ENCODE results near the gene GPHN.

The GPHN gene

GRCh38 chr14:67068251-67068650 is 560.3 kb downstream of the GPHN start:
- DNase-seq, result no peak

DNA sequence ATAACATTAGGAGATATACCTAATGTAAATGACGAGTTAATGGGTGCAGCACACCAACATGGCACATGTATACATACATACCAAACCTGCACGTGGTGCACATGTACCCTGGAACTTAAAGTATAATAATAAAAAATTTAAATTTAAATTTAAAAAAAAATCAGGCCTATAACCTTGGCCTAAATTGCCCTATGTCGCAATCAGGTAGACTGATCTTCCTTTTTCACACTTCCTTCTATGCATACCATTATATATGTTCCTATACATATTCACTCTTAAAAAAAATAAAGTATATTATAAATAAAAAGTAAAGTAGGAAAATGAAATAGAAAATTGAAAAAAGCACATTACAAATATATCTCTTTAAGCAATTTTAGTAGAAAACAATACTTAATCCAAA is 563.6 kb downstream of the GPHN start:
- DNase-seq, result no peak

DNA sequence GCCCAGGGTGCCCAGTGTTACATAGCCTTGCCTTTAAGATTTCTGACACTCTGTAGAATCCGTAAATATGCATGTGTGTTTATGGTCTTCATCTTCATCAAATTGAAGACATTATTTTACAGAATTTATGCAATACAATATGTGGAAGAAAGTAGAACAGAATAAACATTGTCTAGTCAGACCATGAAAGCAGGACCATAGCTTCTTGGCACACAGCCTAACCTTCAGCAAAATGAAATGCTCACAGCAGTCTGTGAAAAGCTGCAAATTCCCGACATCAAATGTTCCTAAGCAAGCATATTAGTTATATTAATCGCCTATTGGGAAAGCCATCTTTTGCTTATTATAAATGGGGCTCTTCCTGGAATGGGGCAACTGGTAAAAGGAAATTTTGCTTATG is 570.0 kb downstream of the GPHN start:
- no peak for DNase-seq

DNA sequence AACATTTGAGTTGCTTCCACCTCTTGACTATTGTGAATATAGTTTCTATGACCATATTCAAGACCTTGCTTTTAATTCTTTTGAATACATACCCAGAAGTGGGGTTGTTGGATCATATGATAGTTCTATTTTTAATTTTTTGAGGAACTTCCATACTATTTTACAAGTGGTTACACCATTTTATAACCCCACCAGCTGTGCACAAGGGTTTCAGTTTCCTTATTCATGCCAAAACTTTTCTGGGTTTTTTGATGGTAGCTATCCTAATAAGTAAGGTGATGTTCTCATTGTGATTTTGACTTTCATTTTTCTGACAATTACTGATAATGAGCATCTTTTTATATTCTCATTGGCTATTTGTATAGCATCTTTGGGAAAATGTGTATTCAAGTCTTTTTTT is 571.9 kb downstream of the GPHN start:
- DNase-seq, result no peak

GRCh38 chr14:67108230-67108629 is 600.3 kb downstream of the GPHN start:
- DNase-seq, result no peak

DNA sequence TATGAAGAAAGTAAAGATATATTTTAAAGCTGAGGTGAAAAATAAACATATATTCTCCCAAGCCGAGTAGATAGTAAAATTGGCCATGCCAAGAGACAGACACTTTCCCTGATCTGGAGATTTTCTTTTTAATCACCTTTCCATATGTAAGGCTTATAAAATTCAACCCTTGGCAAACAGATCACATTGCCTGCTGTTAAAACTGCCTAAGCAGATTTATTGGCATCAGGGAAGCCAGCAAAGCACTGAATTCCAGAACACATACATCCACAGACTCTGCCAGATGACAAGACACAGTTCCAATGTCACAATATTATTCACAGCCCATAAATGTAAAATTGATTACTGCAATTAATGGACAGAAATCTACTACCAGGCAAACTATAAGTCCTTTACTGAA is 603.1 kb downstream of the GPHN start:
- DNase-seq, result no peak

DNA sequence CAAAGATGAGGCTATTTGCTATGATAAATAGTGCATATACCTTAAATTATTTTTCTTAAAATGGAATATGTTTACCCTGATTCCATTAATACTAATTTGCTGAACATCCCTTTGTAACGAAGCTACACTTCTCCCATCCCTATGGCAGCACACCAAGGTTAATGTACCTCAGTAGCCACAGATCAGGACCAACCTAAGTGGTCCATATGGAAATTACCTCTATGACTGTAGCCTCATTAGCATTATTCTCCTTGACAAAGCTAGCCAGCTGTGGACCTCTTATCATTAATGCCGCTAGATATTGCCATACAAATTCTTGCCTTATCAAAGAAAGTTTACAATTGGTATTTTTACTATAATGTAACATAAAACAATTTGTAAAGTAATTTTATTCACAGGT is 604.4 kb downstream of the GPHN start:
- no peak for DNase-seq

GRCh38 chr14:67127174-67127573 is 619.2 kb downstream of the GPHN start:
- DNase-seq, result no peak

GRCh38 chr14:67129768-67130167 is 621.8 kb downstream of the GPHN start:
- no peak for DNase-seq

GRCh38 chr14:67131691-67132090 is 623.7 kb downstream of the GPHN start:
- DNase-seq, result no peak

DNA sequence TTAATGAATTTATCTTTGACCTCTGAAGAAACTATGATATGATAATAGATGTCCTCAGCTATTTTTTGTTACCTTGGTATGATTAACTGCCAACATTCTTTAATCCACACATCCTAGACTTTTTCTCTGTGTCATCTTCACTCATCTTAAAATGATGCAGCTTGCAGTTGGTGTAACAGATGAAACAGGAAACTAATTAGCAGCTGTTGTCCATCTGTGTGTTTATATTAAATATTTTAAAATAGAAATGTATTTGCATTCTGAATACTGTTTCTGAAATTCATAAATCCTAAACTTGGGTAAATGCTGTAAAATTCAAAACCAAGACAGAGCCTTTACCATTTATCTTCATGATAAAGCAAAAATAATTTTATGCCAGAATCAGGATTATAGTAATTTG is 625.2 kb downstream of the GPHN start:
- DNase-seq, result no peak

- no peak for DNase-seq
Measured at GRCh38 chr14:67133595-67134441, 625.9 kb downstream of the GPHN start.

- no peak for DNase-seq
Measured at GRCh38 chr14:67137744-67138371, 629.9 kb downstream of the GPHN start.

DNA sequence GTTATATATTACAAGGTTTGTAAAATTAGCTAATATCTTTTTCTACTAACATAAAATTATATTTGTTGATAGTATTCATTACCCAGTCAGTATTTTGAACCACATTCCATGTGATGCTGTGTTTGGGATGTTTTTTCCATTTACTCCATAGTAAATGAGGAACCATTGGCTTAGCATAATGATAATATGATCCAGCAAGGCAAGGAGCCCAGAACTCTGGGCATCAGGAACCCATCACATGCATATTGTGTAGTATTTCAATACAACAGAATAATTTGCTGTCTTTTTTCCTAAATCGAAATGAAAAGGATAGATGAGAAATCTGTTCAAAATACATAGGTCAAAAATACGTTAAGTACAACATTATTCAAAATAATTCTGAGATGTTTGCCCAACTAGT is 632.6 kb downstream of the GPHN start:
- DNase-seq, result no peak

DNA sequence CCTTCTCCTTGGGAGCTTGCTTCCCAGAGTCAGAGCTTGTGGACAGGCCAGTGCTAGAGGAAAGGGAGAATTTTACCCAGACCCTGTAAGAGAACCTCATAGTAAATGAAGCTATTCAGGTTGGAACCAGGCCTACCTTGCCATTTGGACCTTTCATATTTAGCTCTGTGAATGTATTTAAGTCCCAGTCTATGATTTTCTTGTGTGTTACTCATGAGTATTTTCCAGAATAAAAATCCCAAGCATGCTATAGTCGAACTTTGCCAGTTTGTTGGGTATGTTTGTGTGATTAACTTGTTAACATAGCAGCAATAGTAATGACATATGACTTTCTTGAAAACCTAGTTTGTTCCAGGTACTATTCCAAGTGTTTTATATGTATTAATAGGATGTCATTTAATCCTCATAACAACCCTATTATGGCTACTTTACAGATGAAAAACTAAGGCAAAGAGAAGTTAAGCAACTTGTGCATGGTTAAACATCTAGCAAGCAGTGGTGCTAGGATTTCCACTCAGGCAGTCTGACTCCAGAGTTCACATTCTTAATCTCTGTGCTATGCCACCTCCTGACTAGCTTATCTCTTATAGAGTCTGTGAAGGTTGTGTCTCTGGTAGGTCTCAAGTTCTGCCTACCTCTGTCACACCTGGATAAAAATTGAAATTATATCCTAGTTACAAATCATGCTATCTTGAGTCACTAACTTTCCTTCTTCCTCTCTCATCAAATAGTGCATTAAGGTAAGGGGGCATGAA is 633.4 kb downstream of the GPHN start:
- DNase-seq, result no peak

DNA sequence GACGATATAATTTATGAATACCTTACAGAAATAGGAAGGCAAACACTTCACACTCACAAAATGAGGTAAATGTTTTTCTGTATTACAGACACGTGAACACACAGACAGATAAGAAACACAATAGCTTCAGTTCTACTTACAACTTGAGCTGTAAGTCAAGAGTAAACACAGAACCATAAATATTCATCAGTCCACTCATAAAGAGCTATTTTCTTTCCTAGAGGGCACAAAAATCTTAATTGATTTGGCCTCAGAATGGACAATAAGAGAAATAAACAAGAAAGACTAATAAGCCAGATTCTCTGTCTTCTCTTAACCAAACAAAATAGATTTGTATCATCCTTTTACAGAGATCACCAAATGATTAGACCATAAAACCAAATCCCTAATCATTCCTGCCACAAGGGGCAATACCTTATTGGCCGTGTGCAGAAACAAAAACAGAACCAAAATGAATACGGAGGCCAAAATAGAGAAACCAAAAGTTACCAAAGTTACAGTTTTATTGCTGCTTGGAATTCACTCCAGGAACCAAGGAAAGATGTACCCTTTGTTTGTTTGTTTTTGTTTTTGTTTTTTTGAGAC is 643.2 kb downstream of the GPHN start:
- no peak for DNase-seq

GRCh38 chr14:67158566-67158965 is 650.6 kb downstream of the GPHN start:
- DNase-seq, result no peak

DNA sequence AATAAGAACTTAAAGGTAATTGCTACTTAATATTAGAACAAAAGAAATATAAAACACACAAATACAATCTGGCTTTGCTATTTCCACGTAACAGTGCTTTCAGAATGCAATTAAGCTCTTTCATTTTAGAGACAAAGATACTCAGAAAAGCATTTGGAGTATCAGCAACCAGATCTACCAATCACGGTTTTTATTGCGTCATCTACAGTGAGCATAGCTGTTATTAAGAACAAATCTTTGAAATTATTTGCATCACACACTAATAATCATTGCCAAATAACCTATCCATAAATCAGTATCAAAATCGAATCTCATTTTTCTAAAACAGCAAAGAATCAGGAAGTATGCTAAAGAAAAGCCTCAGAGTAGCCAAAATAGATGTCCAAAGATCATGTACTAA is 654.4 kb downstream of the GPHN start:
- no peak for DNase-seq

GRCh38 chr14:67166450-67166853 is 658.5 kb downstream of the GPHN start:
- no peak for DNase-seq

DNA sequence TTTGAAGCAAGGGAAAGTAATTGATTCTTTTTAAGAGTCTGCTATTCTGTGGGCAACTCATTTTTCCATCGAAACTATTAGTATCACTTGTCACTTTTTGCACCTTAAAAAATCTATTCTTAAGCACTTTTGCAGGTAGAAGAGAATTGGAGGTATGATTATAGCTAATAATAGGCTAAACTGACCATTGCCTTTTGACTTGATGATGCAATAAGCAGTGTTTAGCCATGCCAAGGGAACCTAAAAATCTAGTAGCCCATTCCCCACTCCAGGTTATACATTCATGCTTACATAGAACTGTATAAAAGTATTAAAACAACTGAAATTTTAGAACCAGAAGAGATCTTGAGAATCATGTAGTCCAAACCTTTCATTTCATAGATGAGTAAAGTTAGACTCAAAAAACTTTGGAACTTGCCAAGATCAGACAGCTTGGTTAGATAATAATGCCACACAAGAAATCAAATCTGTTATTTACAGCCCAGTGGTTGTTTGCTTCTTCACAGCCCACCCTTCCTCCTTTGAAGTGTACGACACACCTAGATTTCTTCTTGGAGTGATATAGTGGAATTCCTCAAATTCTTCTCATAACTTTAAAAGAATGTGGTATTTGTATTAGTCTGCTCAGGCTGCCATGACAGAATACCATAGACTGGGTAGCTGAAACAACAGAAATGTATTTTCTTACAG is 659.6 kb downstream of the GPHN start:
- DNase-seq, result no peak

- no peak for DNase-seq
Measured at GRCh38 chr14:67168110-67168441, 660.1 kb downstream of the GPHN start.

DNA sequence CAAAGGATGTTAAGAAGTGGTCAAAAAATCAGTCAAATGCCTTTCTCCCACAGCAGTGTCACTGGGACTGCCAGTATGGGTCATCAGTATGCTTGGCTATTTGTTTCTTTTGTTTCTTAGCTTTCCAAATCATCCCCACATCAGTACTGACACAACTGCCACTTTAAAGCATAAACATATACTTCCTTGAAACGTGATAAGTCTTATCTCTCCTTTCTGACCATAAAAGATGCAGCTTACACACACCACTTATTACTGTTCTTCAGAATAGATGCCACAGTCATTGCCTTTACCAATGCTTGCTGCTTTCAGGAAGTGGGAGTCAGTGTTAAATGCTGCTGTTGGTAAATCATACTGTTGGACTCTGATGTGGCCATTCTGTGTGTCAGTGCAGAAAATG is 662.7 kb downstream of the GPHN start:
- DNase-seq, result no peak

- no peak for DNase-seq
Measured at GRCh38 chr14:67172056-67172455, 664.1 kb downstream of the GPHN start.
